Transverse colon (tissue), 3 donors: ENCODE data around the gene POLR3C.

Experiments
- POLR2A ChIP-seq: fragments of 450-650 bp; IDR thresholded peaks from one replicate; pipeline ENCODE4 v1.6.1; 2016; ENCODE audit warnings: antibody characterized with exemption, mild to moderate bottlenecking, moderate library complexity
- TF ChIP-seq, protein P1 (sequence below), 5 experiments: fragments of 200-600 bp in 3 of 5; fragments of 450-650 bp in 2 of 5; sonication (generic) in 3 of 5; IDR thresholded peaks; 1 replicate in 2 of 5; 2 replicates in 3 of 5; pipeline ENCODE4 v1.5.1; 2016 to 2017; ENCODE audit warnings: antibody characterized with exemption in 5 of 5, inconsistent platforms in 3 of 5, mild to moderate bottlenecking in 2 of 5, moderate library complexity in 1 of 5

DNA sequence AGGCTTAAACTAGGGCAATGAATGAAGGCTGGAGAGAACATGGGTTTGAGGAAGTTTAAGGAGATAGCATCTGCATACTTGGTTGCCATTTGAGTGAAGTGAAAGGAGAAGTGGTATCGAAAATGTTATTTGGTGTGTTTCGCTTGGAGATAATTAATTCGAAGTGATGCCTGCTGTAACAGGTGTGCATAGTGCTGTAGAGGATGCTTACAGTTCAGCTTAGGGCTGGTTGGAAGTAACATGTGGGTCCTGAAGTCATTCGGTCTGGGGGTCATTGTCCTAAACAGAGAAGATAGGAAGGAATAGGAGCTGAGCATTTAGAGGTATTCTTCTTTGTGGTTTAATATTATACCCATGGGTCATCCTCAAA lies 21.1 kb downstream of the POLR3C start:
- TF ChIP-seq, protein P1, sequence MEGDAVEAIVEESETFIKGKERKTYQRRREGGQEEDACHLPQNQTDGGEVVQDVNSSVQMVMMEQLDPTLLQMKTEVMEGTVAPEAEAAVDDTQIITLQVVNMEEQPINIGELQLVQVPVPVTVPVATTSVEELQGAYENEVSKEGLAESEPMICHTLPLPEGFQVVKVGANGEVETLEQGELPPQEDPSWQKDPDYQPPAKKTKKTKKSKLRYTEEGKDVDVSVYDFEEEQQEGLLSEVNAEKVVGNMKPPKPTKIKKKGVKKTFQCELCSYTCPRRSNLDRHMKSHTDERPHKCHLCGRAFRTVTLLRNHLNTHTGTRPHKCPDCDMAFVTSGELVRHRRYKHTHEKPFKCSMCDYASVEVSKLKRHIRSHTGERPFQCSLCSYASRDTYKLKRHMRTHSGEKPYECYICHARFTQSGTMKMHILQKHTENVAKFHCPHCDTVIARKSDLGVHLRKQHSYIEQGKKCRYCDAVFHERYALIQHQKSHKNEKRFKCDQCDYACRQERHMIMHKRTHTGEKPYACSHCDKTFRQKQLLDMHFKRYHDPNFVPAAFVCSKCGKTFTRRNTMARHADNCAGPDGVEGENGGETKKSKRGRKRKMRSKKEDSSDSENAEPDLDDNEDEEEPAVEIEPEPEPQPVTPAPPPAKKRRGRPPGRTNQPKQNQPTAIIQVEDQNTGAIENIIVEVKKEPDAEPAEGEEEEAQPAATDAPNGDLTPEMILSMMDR (IDR thresholded peaks at IDR 0.05): no peak
- peak; percentile 17 for TF ChIP-seq POLR2A
